Erythroblast (primary cell): ENCODE measurements around the gene NR4A3.

Source experiments
- GATA1 ChIP-seq: IDR thresholded peaks from 2 replicates; pipeline ENCODE4 v1.6.1; 2011; ENCODE audit warnings: low read depth, mild to moderate bottlenecking, control low read depth, low read length, moderate library complexity
- POLR2A ChIP-seq: IDR thresholded peaks from 2 replicates; pipeline ENCODE4 v1.6.1; 2011; ENCODE audit warnings: mild to moderate bottlenecking, low read length

DNA sequence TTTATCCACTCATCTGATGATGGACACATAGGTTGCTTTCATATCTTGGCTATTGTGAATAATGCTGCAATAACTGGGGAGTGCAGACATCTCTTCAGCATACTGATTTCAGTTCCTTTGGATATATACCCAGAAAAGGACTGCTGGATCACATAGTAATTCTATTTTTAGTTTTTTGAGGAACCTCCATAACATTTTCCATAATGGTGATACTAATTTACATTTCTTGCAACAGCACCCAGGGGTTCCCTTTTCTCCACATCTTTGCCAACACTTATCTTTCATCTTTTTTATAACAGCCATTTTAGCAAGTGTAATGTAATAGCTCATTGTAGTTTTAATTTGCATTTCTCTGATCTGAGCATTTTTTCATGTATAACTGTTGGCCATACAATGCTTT, 34.1 kb upstream of the NR4A3 start:
- TF ChIP-seq POLR2A, result no peak
- TF ChIP-seq GATA1, result no peak
